ENCODE measurements around the gene FLNB.
A peak's percentile ranks its signal among the peaks of the same experiment; 100 is the strongest.

FLNB gene

DNA sequence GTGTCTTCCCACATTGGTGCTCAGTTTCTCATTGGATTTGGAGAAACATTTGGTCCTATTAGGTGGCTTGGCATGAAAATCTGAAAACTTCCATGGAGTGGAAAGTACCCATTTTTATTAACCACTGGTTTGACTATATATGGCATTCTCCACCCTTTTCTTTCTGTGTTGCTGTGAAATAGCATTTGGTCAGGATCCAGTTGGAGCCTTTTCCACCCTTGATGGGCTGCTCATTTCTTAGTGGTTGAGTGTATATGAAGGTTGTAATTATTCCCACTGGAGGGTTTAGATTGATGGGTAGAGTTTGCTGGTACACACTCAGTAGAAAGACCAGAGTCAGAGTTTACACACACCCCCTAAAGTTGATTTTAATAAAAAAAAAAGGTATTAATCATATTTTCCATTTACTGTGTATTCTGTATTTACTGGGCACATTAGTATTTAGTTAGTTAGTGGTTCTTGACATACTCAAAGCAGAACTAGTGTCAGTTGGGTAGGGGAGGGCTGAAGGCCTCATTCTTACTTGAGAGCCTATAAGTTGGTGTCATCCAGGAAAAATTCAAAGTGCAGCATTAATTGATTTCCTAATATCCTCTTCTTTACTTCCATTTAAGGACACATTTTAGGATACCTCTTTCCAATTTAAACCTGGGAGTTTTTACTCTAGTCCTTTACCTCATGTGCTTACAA lies 69.5 kb downstream of the FLNB start:
- no peak for DNase-seq (ENCODE audit: low spot score)

DNA sequence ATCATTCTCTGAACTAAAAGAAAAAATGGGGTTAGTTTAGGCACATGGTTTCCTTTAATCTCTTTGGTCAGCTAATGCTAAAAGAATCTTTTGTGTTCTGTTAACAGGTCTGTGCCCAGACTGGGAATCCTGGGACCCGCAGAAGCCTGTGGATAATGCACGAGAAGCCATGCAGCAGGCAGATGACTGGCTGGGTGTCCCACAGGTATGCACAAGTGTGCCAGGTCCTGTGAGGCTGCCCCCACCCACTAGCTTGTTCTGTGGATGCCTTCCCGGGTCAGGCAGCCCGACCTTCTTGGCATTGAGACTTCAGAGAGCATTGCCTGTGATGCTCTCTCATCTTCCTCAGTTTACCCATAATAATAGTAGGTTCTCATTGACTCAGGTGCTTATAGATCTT lies 70.4 kb downstream of the FLNB start:
- DNase-seq (ENCODE audit: low spot score) = no peak

DNA sequence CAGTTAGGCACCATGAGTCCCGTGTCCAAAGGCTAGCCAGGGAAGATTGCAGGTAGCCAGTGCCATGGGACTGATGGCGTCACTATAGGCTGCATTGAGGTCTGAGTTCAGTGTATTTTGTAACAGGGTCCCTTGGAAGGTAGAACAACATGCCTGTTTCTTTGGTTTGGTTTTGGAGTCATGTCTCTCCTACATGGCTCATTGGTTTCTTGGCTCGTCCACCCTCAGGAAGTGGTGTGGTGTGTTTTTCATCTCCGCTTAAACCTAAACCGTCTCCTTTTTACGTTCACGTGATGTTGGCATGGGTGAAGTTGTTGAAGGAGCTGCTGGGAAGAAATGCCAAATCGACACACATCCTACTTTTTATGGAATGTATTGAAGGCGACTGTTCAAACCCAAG lies 71.6 kb downstream of the FLNB start:
- no peak for DNase-seq (ENCODE audit: low spot score)

DNA sequence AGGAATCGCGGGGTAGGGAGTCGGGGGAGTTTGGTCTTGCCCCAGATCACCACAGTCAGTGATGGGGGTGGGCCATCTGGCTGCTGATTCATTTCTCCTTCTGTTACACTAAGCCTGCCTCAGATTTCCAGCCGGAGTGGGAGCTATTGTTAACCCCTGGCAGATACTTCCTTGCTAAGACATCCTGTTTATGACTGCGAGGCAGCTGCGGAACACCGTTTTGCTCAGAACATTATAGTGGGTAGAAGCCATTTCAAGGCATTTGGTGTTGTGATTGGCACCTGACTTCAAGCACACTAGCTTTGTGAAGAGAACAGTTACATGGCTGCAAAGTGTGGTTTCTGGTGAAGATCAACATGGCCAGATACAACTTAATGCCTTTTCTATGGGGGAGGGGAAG lies 73.8 kb downstream of the FLNB start:
- no peak for DNase-seq (ENCODE audit: low spot score)

DNA sequence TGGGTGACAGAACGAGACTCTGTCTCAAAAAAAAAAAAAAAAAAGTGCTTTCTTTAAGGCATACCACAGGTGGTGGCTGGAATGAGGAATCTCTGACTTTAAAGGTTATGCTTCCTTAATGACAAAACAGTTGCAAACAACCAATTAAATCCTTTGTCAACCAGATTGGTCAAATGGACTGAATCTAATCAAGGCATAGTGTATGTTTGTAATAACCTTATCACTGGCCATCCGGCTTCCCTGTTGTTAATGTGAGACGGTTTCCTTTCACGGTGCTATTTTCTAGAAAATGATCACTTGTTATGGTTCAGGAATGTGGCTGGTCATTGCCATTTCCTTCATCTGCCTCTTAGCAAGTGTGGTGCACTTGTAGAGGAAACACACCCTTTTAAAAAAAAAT lies 75.9 kb downstream of the FLNB start:
- DNase-seq (ENCODE audit: low spot score) = no peak

DNA sequence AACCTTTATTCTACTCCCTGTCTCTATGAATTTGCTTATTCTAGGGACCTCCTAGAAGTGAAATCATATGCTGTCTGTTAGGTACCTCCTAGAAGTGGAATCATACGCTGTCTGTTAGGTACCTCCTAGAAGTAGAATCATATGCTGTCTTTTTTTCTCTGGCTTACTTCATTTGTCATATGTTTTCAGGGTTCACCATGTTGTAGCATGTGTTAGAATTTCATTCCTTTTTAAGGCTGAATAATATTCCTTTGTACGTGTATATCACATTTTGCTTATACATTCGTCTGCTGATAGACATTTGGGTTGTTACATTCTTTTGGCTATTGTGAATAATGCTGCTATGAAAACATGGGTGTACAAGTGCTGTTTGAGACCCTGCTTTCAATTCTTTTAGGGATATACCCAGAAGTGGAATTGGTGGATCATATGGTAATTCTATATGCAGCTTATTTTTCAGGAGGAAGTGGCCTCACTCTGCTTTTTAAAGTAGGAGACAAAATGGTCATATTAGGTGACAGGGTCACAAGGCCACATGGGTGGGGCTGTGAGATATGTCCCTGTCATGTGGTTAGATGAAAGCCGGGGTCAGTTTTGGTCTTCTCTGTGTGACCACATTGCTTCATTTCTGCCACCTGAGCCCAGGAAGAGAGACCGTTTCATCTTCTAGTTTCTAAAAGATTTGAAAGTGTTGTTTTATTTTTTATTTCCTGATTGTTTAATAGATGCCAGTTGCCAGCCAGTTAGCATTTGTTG lies 76.7 kb downstream of the FLNB start:
- no peak for DNase-seq (ENCODE audit: low spot score)

DNA sequence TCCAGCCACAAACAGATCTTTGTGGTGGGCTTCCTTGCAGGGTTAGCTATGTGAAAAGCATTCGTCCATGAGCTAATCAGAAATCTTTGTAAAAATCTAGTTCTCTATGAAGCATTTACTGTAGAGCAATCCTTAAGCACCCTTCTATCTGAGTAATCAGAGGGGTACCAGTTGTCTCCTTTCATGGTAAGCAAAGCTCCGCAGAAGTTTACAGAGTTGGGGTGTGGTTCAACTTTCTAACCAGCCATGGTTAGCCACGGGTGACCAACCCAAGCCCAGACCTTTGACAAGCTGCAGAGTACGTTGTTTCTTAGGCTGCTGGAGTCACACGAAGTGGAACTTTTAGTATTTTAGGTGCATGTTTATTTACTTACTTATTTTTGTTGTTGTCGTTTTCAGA lies 77.4 kb downstream of the FLNB start:
- no peak for DNase-seq (ENCODE audit: low spot score)

DNA sequence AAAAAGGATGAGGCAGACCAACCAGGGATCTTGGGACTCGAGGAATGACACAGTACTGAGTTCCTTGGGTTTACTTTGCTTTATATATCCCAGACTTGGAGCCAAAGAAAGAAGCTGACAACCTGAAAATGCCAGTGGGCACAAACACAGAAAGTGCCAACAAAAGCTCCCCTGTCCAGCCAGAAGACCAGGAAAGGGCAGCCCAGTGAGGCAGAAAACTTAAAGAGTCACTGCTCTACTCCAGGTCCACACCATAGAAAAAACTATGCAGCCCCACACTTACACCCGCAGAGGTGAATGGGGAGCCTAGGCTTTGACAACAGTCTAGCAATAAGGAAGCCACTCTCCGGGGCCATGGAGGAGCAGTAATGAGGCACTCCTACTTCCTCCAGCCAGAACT lies 80.3 kb downstream of the FLNB start:
- DNase-seq (ENCODE audit: low spot score) = no peak

DNA sequence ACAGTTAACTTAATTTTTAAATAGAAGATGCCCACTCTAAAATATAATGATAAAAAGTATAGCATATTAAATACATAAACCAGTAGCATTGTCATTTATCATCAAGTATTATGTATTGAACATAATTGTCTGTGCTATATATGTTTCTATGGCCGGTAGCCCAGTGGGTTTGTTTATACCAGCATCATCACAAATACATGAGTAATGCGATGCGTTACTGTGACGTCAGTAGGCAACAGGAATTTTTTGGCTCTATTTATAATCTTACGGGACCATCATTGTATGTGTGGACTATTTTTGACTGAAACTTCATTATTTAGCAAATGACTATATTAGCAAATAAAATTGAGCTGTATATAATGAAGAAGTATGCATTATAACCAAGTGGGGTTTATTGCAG lies 82.1 kb downstream of the FLNB start:
- no peak for DNase-seq (ENCODE audit: low spot score)

DNA sequence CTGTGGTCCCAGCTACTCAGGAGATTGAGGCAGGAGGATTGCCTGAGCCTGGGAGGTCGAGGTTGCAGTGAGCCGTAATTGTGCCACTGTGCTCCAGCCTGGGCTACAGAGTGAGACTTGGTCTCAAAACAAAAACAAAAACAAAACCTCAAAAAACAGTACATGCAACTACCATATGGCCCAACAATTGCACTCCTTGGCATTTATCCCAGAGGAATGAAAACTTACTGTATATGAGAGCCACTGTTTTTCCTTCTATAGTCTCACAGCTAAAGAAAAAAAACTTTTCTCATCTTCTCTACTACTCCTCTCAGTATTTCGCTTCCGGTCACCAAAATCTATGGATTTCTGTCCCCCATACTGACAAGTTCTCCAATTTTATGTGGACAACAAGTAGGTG lies 84.3 kb downstream of the FLNB start:
- DNase-seq (ENCODE audit: low spot score) = no peak

DNA sequence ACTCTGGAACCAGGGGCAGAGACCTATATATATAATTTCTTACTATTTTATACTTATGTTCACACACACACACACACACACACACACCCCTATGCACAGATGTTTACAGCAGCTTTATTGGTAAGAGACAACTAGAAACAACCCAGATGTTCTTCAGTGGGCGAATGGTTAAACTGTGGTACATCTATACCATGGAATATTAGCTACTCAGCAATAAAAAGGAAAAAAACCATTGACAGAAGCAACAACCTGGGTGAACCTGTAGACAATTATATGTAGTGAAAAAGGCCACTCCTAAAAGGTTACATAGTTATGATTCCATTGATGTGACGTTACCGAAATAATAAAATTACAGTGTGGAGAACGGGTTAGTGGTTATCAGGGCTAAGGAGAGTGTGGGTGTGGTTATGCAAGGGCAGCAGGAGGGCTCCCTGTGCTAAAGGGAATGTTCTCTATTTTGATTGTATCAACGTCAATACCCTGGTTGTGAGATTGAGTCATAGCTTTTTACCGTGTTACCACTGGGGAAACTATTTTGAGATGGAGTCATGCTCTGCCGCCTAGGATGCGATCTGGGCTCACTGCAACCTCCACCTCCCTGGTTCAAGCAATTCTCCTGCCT lies 85.5 kb downstream of the FLNB start:
- DNase-seq (ENCODE audit: low spot score) = no peak

DNA sequence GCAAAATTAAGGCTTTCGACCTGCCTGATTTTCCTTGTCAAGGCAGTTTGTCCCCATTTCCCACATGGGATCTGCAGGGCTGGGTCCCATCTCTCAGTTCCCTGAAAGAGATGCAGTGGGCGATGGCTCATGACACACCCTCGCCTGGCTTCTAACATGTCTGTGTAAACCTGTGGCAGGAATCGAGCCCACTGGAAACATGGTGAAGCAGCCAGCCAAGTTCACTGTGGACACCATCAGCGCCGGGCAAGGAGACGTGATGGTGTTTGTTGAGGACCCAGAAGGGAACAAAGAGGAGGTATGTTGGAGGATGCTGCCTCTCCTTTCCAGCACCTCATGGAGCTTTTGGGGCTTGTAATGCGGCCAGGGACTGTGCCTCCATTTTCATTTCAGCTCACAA lies 86.4 kb downstream of the FLNB start:
- DNase-seq (ENCODE audit: low spot score) = no peak

DNA sequence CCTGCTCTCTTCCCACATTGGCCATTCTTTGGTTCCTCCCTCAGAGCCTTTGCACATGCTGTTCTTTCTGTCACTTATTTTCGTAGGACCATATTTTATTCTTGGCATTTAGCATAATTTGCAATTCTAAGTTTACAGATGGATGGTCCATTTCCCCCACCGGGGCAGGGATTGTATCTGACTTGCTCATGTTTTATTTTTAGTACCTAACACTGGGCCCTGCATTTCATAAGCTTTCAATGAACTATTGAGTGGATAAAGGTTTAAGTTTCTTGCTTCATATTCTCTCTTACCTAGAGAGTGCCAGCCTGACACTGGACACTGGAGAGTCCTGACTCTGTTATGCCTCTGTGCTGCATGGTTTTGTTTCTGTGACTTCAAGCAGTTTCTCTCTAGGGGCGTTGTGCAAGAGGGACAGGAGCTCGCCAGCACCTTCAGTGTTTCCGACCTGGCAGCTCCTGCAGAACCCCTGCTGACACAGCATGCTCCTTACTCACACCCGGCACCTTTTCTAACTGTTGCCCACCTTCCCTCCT lies 87.4 kb downstream of the FLNB start:
- DNase-seq (ENCODE audit: low spot score) = no peak

DNA sequence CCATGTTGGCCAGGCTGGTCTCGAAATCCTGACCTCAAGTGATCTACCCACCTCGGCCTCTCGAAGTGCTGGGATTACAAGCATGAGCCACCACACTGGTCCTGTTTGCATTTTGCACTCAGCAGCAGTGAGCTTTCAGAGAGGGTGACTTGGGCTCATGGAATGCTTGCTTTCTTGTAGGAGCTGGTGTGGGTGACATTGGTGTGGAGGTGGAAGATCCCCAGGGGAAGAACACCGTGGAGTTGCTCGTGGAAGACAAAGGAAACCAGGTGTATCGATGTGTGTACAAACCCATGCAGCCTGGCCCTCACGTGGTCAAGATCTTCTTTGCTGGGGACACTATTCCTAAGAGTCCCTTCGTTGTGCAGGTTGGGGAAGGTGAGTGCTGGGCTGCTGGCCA lies 90.3 kb downstream of the FLNB start:
- no peak for DNase-seq (ENCODE audit: low spot score)

DNA sequence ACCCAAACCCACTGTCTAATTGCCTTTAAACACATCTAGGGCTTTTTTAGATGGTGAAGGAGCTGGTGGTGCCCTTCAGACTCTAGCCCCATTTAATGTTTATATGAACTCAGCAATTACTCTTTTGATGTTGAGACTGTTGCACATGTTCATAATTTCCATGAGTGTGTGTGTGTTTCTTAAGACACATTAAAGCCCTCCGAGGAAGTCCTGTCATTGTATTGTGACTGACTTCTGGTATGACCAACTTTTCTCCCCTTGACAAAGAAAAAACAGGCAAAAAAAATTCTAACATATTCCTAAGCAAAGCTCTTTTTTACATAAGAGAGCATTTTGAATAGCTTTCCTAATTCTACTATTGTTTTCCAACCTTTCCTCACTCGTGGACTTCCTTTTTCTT lies 91.6 kb downstream of the FLNB start:
- no peak for DNase-seq (ENCODE audit: low spot score)

DNA sequence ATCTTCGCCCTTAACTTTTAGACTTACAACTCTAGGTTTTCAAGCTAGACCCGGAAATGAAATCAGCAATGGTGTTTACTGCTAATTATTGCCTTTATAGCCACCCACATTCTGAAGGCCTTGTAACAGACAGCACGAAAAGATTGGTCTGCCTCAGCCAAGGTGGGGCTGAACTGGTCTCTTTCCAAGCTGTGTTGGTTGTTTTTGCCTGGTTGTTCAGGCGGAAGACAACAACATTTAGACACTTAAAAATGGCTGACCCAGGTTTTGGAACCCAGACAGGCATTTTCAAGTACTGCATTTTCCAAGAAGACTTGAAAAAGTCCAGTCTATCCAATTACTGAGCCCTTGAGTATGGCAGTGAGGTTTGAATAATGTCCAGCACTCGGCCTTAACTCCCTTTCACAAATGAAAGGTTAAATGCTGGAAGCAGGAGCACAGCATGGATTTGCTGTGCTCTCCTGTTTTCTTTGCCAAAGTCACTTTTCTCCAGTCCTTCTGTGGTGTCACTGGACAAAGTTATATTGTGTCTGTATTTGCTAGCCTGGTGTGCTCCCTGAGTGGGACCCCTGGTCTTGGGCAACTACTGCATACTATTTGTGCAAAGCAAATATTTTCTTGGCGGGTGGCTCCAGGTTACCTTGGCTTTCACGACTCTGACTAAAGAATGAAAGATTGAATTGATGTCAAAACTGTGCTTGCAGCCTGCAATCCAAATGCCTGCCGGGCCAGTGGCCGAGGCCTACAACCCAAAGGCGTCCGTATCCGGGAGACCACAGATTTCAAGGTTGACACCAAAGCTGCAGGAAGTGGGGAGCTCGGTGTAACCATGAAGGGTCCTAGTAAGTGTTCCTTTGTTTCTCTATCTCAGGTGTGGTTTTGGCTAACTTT lies 93.5 kb downstream of the FLNB start:
- peak; percentile 19 for DNase-seq (ENCODE audit: low spot score)

DNA sequence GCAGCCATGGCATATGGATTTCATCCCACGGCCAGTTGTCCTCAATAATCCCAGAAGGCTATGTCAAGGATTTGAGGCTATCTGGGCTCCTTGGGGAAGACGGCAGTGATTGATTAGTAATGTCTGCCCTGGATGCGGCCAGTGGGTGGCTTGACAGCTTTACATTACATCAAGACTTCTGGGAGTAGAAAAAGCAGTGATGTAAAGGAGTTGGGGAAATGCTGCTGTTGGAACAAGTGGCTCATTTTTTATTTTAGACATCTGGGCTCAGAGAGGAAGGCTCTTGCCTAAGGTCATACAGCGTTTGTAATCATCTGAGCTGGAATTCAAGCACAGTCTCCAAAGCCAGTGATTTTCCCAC lies 94.1 kb downstream of the FLNB start:
- DNase-seq (ENCODE audit: low spot score) = no peak

DNA sequence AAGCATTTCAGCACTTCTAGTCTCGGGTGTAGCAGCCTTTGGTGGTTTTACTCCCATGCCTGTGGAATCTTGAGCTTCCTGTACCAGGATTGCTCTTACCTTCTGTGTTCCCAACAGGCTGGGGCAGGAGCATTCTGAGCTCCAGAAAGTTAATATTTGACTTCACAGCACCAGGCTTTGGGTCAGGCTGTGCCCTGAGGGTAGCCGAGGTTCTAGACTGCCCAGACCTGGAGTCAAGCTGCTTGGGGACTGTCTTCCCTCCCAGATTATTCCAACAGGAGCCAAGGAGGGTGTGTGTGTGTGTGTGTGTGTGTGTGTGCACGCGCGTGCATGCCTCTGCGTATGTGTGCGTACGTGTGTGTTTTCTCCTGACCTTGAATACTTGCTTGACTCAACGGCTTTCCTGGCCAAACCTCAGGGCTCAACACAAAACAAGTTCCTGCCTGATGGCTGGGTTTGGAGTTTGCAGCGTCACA lies 94.8 kb downstream of the FLNB start:
- DNase-seq (ENCODE audit: low spot score) = no peak

DNA sequence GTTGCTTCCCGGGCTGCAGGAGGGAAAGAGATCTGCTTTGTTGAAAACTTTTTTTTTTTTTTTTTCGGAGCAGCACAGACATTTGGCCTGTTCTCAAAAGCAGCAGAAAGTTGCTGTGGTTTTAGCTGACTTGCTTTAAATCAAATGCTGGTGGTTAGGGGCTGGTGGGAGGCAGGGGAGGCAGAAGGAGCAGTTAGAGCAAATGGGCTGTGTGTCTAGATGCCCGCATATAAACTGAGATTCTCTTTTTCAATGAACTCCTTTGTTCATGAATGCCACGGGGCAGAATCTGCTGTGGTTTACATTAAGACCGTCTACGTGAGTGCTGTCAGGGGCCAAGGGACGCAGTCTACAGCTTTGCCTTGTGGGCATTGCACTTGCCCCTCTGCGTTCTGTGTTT lies 95.9 kb downstream of the FLNB start:
- DNase-seq (ENCODE audit: low spot score) = no peak

DNA sequence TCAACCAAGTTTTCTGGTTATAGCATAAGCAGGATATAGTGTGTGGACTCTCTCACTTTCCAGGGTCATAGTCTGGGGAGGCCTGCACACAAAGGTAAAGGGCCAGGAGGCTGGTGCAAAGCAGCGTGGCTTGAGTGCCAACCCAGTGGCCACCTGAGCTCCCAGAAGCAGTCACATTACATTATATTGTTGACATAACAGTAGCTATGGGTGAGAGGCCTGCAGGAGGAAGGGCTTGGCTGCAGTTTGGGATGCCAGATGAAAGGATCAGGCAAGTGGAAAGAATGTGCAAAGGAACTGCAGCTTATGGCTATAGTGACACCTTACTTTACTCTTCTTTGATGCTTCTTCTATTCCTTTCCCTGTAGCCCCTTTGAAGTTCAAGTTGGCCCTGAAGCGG lies 96.5 kb downstream of the FLNB start:
- no peak for DNase-seq (ENCODE audit: low spot score)

DNA sequence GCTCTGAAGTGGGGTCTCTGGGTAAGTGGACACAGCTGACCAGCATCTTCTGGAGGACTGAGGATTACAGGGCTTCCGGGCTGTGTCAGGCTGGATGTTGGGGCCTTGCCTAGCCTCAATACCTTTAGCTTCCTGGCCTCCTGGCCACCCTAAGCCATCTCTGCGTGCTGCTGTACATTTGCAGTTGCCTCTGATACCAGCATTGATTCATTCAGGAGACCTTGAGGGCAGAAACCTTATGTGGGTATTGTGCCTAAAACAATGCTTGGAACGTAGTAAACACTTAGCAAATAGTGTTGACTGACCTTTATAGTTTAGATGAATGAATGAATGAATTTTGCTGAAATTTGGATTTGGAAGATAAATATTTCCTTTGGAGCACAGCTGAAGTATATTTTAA lies 97.0 kb downstream of the FLNB start:
- DNase-seq (ENCODE audit: low spot score) = no peak

DNA sequence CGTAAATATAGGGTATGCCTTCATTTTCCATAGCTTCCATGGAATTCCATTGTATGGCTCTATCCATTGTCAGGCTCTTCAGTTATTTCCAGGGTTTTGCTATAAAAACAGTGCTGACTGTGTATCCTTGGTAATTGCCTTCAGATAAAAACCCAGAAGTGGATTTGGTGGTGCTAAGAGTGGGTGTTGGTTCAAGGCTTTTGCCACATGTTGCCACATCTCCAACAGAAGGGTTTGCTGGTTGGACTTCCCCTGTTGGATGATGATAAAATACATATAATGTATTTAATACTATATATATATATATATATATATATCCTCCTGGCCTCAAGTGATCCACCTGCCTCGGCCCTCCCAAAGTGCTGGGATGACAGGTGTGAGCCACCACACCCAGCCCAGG lies 97.8 kb downstream of the FLNB start:
- DNase-seq (ENCODE audit: low spot score) = no peak

All from HuH-7.5 (cell line).